DMS114 treated with DMSO at 0.1 percent for 48 hours (cell line): Measurements from ENCODE around the gene NFIX.

ENCODE experiments used
- DNase-seq: peaks from one replicate; lab custom pipeline; 2025; ENCODE audit not compliant: unreplicated experiment; lab: John Stamatoyannopoulos, UW

NFIX gene

GRCh38 chr19:13070425-13071140 lies 75.3 kb downstream of the NFIX start:
- DNase-seq = no peak

GRCh38 chr19:13071444-13072187 lies 76.3 kb downstream of the NFIX start:
- DNase-seq = no peak

GRCh38 chr19:13072188-13072908 lies 77.1 kb downstream of the NFIX start:
- DNase-seq = no peak

GRCh38 chr19:13073263-13073662 lies 78.0 kb downstream of the NFIX start:
- no peak for DNase-seq

- DNase-seq = no peak
Measured at GRCh38 chr19:13074378-13074777, 79.1 kb downstream of the NFIX start.

- DNase-seq = no peak
Measured at GRCh38 chr19:13076320-13076719, 81.0 kb downstream of the NFIX start.

GRCh38 chr19:13076787-13077186 lies 81.5 kb downstream of the NFIX start:
- DNase-seq = no peak

- no peak for DNase-seq
Measured at GRCh38 chr19:13077240-13077639, 82.0 kb downstream of the NFIX start.

GRCh38 chr19:13078381-13078780 lies 83.1 kb downstream of the NFIX start:
- no peak for DNase-seq

GRCh38 chr19:13078897-13079541 lies 83.7 kb downstream of the NFIX start:
- DNase-seq = no peak

- no peak for DNase-seq
Measured at GRCh38 chr19:13079542-13079986, 84.3 kb downstream of the NFIX start.

GRCh38 chr19:13082192-13083007 lies 87.1 kb downstream of the NFIX start:
- DNase-seq = no peak

GRCh38 chr19:13083008-13083404 lies 87.7 kb downstream of the NFIX start:
- no peak for DNase-seq

- no peak for DNase-seq
Measured at GRCh38 chr19:13083627-13084026, 88.4 kb downstream of the NFIX start.

- no peak for DNase-seq
Measured at GRCh38 chr19:13085666-13086065, 90.4 kb downstream of the NFIX start.

- DNase-seq = no peak
Measured at GRCh38 chr19:13086341-13086740, 91.1 kb downstream of the NFIX start.

- DNase-seq = no peak
Measured at GRCh38 chr19:13087295-13087694, 92.0 kb downstream of the NFIX start.

GRCh38 chr19:13087795-13088537 lies 92.7 kb downstream of the NFIX start:
- DNase-seq = no peak

- DNase-seq = no peak
Measured at GRCh38 chr19:13089139-13089856, 94.0 kb downstream of the NFIX start.
